Upper lobe of right lung (tissue), 1 donor: ENCODE data around the gene C12orf42. TPM values are rescaled to one million over a fixed set of nuclear protein-coding genes. Genes with fewer than 3 reads are reported as not detected.

ENCODE experiments used
- ATAC-seq: fragments of 200-7000 bp; cut with Tn5 transposase; one replicate; pipeline ENCODE4 v1.9.1; 2020; ENCODE audit warnings: mild to moderate bottlenecking, moderate library complexity
- DNase-seq: peaks from one replicate; pipeline ENCODE4 v3.0.0-alpha.2; 2020
- H3K27ac ChIP-seq: fragments of 200-600 bp; one replicate; pipeline ENCODE4 v1.8.0; 2022
- H3K27me3 ChIP-seq: fragments of 200-600 bp; one replicate; pipeline ENCODE4 v1.8.0; 2022; ENCODE audit warnings: mild to moderate bottlenecking
- H3K36me3 ChIP-seq: fragments of 200-600 bp; one replicate; pipeline ENCODE4 v1.8.0; 2022
- H3K4me1 ChIP-seq: fragments of 200-600 bp; one replicate; pipeline ENCODE4 v1.8.0; 2022
- H3K4me3 ChIP-seq: fragments of 200-600 bp; one replicate; pipeline ENCODE4 v1.8.0; 2022; ENCODE audit warnings: mild to moderate bottlenecking
- H3K9me3 ChIP-seq: fragments of 200-600 bp; one replicate; pipeline ENCODE4 v1.8.0; 2022
- CTCF ChIP-seq: fragments of 200-600 bp; IDR thresholded peaks from one replicate; pipeline ENCODE4 v1.8.0; 2022; ENCODE audit warnings: antibody characterized with exemption
- intact Hi-C: fragments of 100-400 bp; cut with DNase I; formaldehyde crosslinking; loops from one replicate; pipeline ENCODE4 v1.11.0; 2022
- total RNA-seq: library from RNA; stranded (reverse); fragmentation: NEBNext Ultra II Directional; extraction: Animal tissue kit (Norgen Biotek cat#: 25700); gene quantifications from one replicate; pipeline ENCODE4 v1.2.1, GENCODE V29; 2021
- donor health status: DM: no; HTN: yes; CAD: no; lungs with severe emphysema.

The C12orf42 gene
- total RNA-seq, 1 donor from 2014 or later, result not detected

- intact Hi-C loops, result no loop called here
- no peak for ATAC-seq
- Histone ChIP-seq H3K27ac (no peak overlapping the region), H3K4me1 (no peaks in the 10 kb centered on the region), H3K27me3 (no peaks in the 10 kb centered on the region), H3K4me3 (no peak overlapping the region), H3K9me3 (no peaks in the 10 kb centered on the region), H3K36me3 (no peaks in the 10 kb centered on the region)
- no peak for DNase-seq
- no peak for TF ChIP-seq CTCF
These were observed 145.7 kb downstream of the C12orf42 start for GRCh38 chr12:103350116-103350515.

GRCh38 chr12:103348935-103349334, 146.8 kb downstream of the C12orf42 start:
- no peak overlapping the region for H3K4me3 ChIP-seq
- no peaks in the 10 kb centered on the region for H3K36me3 ChIP-seq
- no peak overlapping the region for H3K27ac ChIP-seq
- ATAC-seq, result no peak
- DNase-seq, result no peak
- no peaks in the 10 kb centered on the region for H3K4me1 ChIP-seq
- no peak for TF ChIP-seq CTCF
- no peaks in the 10 kb centered on the region for H3K9me3 ChIP-seq
- no peaks in the 10 kb centered on the region for H3K27me3 ChIP-seq
- intact Hi-C loops, result no loop called here

- DNase-seq (no peak), ATAC-seq (no peak)
- Histone ChIP-seq H3K4me1 (no peaks in the 10 kb centered on the region), H3K27ac (no peak overlapping the region), H3K27me3 (no peaks in the 10 kb centered on the region), H3K4me3 (no peak overlapping the region), H3K9me3 (no peaks in the 10 kb centered on the region), H3K36me3 (no peaks in the 10 kb centered on the region)
- no peak for TF ChIP-seq CTCF
- intact Hi-C loops, result no loop called here
These were observed 158.8 kb downstream of the C12orf42 start for GRCh38 chr12:103336940-103337339.

GRCh38 chr12:103334466-103334865, 161.3 kb downstream of the C12orf42 start:
- no peaks in the 10 kb centered on the region for H3K9me3 ChIP-seq
- no peak for DNase-seq
- intact Hi-C loops, result no loop called here

GRCh38 chr12:103333676-103334075, 162.1 kb downstream of the C12orf42 start:
- no peak overlapping the region for H3K4me3 ChIP-seq
- no peak for ATAC-seq
- intact Hi-C loops, result no loop called here
- no peak overlapping the region for H3K27ac ChIP-seq
- H3K4me1 ChIP-seq, result no peaks in the 10 kb centered on the region
- H3K36me3 ChIP-seq, result no peaks in the 10 kb centered on the region
- H3K9me3 ChIP-seq, result no peaks in the 10 kb centered on the region
- DNase-seq, result no peak
- no peak for TF ChIP-seq CTCF
- H3K27me3 ChIP-seq, result no peaks in the 10 kb centered on the region

More at GRCh38 chr12:103334466-103334865, 161.3 kb downstream of the C12orf42 start:
- no peak overlapping the region for H3K4me3 ChIP-seq
- ATAC-seq, result no peak
- no peaks in the 10 kb centered on the region for H3K36me3 ChIP-seq
- no peak for TF ChIP-seq CTCF
- no peaks in the 10 kb centered on the region for H3K27me3 ChIP-seq
- H3K4me1 ChIP-seq, result no peaks in the 10 kb centered on the region
- no peak overlapping the region for H3K27ac ChIP-seq

GRCh38 chr12:103331643-103332042, 164.1 kb downstream of the C12orf42 start:
- intact Hi-C loops, result no loop called here

More at GRCh38 chr12:103331643-103332042, 164.1 kb downstream of the C12orf42 start:
- no peaks in the 10 kb centered on the region for H3K36me3 ChIP-seq
- no peak for TF ChIP-seq CTCF
- ATAC-seq (no peak), DNase-seq (no peak)
- no peaks in the 10 kb centered on the region for H3K4me1 ChIP-seq
- H3K27ac ChIP-seq, result no peak overlapping the region
- no peak overlapping the region for H3K4me3 ChIP-seq
- H3K9me3 ChIP-seq, result no peaks in the 10 kb centered on the region
- H3K27me3 ChIP-seq, result no peaks in the 10 kb centered on the region
